ENCODE results near the gene TRPM8.

DNA sequence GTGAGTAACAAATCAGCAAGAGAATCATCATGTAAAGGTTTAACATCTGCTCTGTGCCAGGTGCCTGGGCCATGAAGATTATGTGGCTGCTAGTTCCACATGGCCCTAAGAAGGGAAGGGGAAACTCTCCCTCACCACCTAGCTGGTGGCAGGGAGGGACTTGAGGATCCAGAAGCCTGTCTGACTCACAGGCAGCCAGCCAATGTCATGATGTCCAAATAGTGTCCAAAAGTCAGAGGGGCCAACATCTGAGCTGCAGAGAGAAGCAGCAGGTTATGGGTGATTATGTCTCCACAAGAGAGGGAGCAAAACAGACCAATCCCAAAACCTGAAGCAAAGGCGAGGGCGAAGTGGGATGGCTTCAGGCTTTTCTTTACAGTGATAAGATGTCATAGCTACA lies 71.4 kb downstream of the TRPM8 start:
- TF ChIP-seq POLR2AphosphoS5 (IDR thresholded peaks at IDR 0.05; ENCODE audit: low read depth, low read length): no peak
- TF ChIP-seq, protein P1, sequence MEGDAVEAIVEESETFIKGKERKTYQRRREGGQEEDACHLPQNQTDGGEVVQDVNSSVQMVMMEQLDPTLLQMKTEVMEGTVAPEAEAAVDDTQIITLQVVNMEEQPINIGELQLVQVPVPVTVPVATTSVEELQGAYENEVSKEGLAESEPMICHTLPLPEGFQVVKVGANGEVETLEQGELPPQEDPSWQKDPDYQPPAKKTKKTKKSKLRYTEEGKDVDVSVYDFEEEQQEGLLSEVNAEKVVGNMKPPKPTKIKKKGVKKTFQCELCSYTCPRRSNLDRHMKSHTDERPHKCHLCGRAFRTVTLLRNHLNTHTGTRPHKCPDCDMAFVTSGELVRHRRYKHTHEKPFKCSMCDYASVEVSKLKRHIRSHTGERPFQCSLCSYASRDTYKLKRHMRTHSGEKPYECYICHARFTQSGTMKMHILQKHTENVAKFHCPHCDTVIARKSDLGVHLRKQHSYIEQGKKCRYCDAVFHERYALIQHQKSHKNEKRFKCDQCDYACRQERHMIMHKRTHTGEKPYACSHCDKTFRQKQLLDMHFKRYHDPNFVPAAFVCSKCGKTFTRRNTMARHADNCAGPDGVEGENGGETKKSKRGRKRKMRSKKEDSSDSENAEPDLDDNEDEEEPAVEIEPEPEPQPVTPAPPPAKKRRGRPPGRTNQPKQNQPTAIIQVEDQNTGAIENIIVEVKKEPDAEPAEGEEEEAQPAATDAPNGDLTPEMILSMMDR (IDR thresholded peaks at IDR 0.05): no peak

All from Panc1 (cell line).